ENCODE measurements around the gene CADM2.

DNA sequence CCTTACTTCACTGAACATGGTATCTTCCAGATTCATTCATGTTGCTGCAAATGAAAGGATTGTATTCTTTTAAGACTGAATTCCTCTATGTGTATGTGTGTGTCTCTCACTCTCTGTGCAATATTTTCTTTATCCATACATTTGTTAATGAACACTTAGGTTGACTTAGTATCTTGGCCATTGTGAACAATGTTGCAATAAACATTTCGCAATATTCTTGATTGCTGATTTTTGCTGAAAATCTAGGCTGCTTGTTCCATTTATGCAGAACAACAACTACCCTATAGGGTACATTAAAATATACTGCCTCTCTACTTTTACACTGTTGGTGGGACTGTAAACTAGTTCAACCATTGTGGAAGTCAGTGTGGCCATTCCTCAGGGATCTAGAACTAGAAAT, 732.4 kb downstream of the CADM2 start:
- TF ChIP-seq, protein P1, sequence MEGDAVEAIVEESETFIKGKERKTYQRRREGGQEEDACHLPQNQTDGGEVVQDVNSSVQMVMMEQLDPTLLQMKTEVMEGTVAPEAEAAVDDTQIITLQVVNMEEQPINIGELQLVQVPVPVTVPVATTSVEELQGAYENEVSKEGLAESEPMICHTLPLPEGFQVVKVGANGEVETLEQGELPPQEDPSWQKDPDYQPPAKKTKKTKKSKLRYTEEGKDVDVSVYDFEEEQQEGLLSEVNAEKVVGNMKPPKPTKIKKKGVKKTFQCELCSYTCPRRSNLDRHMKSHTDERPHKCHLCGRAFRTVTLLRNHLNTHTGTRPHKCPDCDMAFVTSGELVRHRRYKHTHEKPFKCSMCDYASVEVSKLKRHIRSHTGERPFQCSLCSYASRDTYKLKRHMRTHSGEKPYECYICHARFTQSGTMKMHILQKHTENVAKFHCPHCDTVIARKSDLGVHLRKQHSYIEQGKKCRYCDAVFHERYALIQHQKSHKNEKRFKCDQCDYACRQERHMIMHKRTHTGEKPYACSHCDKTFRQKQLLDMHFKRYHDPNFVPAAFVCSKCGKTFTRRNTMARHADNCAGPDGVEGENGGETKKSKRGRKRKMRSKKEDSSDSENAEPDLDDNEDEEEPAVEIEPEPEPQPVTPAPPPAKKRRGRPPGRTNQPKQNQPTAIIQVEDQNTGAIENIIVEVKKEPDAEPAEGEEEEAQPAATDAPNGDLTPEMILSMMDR (IDR thresholded peaks at IDR 0.05), result no peak
- TF ChIP-seq EP300 (IDR thresholded peaks at IDR 0.05), result no peak
